ENCODE data around the gene TADA3. TPM values are rescaled to one million over a fixed set of nuclear protein-coding genes. Genes with fewer than 3 reads are reported as not detected.

The TADA3 gene
- total RNA-seq, 2 donors from 2014 or later, result 32.2 to 35.2 TPM

GRCh38 chr3:9732740-9733115 lies 59.5 kb downstream of the TADA3 start:
- H3K9me3 ChIP-seq (ENCODE audit: control insufficient read depth, low read length, poor library complexity, severe bottlenecking), result no peaks in the 10 kb centered on the region
- Mint-ChIP-seq H3K4me1 (peaks cover 37% of the 10 kb centered on the region), H3K27me3 (no peaks in the 10 kb centered on the region), H3K27ac (peak overlapping the region; percentile 87), H3K4me3 (peak overlapping the region; percentile 97), H3K36me3 (ENCODE audit: low read depth) (peaks cover 2% of the 10 kb centered on the region)
- no peak for ATAC-seq
- DNase-seq, result no peak

- Mint-ChIP-seq H3K27ac (peak overlapping the region; percentile 87), H3K4me3 (peak overlapping the region; percentile 97), H3K36me3 (ENCODE audit: low read depth) (peaks cover 2% of the 10 kb centered on the region), H3K27me3 (no peaks in the 10 kb centered on the region), H3K4me1 (peaks cover 42% of the 10 kb centered on the region)
- no peaks in the 10 kb centered on the region for H3K9me3 ChIP-seq (ENCODE audit: control insufficient read depth, low read length, poor library complexity, severe bottlenecking)
- ATAC-seq (no peak), DNase-seq (peak in 2 of 3 donors; percentile 26 to 29)
Observed at GRCh38 chr3:9732080-9732739, 60.1 kb downstream of the TADA3 start.

DNA sequence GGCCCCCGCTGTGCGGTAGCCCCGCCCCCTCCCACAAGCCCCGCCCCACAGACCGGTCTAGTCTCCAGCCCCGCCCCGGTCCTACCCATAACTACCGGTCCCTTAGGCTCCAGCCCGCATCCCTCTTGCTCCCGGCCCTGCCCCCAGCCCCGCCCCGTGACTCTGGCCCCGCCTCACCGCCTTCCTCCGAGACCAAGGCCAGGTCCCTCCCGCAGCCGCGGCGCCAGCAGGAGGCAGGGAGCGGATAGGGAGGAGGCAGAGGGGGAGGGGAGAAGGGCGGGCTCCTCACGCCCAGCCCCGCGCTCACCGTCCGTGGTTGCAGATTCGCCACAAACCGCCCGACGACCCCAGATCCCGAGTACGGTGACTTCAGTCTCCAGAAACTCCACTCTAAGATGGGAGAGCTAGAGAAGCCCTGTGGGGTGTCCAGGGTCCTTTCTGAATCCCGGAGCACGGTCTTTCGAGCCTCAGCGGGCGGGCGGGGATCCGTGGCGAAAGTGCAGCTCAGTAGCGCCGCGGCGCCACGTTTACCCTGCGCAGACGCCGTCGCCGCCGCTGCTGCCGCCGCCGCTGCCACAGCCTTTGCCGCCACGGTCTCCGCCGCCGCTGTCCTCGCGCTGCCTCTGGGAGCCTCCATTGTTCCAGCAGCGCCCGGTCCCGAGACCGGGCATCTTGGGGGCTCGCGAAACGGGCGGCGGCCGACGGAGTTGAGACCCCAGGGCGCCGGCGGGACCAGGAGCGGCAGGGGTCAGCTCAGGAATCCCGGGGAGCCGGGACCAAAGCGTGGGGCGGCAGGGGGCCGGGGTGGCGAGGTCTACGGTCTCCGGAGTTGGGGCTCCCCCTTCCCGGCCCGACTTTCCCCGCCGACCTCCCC lies 60.8 kb downstream of the TADA3 start, which contains the start of gene BRPF1:
TSS of gene BRPF1 (plus strand) at position 530 of the 874 bp plus-strand sequence. CDS start 2,406 bp downstream, outside the sequence.
- ATAC-seq (peak; percentile 92), DNase-seq (peak; percentile 95 to 100 (median 100))
- no peaks in the 10 kb centered on the region for H3K9me3 ChIP-seq (ENCODE audit: control insufficient read depth, low read length, poor library complexity, severe bottlenecking)
- Mint-ChIP-seq H3K27me3 (no peaks in the 10 kb centered on the region), H3K4me3 (peak within 1 kb of the TSS; percentile 97), H3K4me1 (peaks cover 46% of the 10 kb centered on the region), H3K36me3 (ENCODE audit: low read depth) (peaks cover 2% of the 10 kb centered on the region), H3K27ac (peak within 1 kb of the TSS; percentile 87)

DNA sequence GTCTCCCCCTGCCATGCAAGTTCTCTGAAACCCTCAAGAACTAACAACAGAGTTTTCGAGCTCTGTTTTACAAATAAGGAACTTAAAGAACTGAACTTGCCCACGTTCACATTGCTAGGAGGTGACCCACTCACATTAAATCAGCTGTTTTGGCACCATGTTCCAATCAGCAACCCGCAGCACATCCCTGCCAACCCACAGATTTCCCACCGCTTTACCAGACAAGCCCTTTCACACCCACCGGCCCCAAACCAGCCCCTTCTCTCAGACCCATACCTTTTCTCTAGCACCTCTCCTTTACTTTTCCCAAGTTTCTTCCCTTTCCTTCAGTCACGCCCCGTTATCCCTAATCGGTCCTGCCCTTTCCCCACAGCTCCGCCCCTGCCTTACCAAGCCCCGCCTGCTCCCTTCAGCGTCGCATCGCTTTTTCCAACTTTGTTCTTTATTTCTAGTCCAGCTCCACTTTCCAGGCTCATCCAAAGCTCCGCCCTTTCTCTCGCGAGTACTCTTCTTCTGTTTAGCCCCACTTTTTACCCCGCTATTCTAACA lies 61.5 kb downstream of the TADA3 start:
- Mint-ChIP-seq H3K4me3 (peak overlapping the region; percentile 97), H3K4me1 (peaks cover 44% of the 10 kb centered on the region), H3K27ac (peak overlapping the region; percentile 87), H3K36me3 (ENCODE audit: low read depth) (peaks cover 2% of the 10 kb centered on the region), H3K27me3 (no peaks in the 10 kb centered on the region)
- peak; percentile 43 for ATAC-seq
- DNase-seq, result no peak
- no peaks in the 10 kb centered on the region for H3K9me3 ChIP-seq (ENCODE audit: control insufficient read depth, low read length, poor library complexity, severe bottlenecking)

Other genes with a start within 250 kb of the TADA3 start
- not detected for gene LHFPL4, start 238.7 kb downstream of the TADA3 start, total RNA-seq
- 100 to 1,000 TPM in 1 of 2 donors, 10 to 100 TPM in 1; 79.6 to 102 TPM for gene MTMR14, start 143.0 kb downstream of the TADA3 start, total RNA-seq
- not detected for gene CPNE9, start 88.6 kb downstream of the TADA3 start, total RNA-seq
- 10 to 100 TPM; 31.8 to 41.0 TPM for gene BRPF1, start 60.7 kb downstream of the TADA3 start, total RNA-seq
- gene OGG1, start 42.5 kb downstream of the TADA3 start, total RNA-seq, result 10 to 100 TPM; 18.4 to 22.6 TPM
- gene CAMK1, start 22.5 kb downstream of the TADA3 start, total RNA-seq, result 1 to 10 TPM; 1.9 to 2.2 TPM
- 100 to 1,000 TPM; 155 to 192 TPM for gene ARPC4, start 609 bp upstream of the TADA3 start, total RNA-seq
- gene TTLL3, start 17.8 kb upstream of the TADA3 start, total RNA-seq, result 10 to 100 TPM; 87.2 to 88.7 TPM
- gene RPUSD3, start 51.5 kb upstream of the TADA3 start, total RNA-seq, result 10 to 100 TPM; 19.0 to 20.8 TPM
- not detected for gene CIDEC, start 87.8 kb upstream of the TADA3 start, total RNA-seq
- gene JAGN1, start 98.1 kb upstream of the TADA3 start, total RNA-seq, result 10 to 100 TPM; 15.4 to 17.8 TPM
- gene IL17RE, start 110.4 kb upstream of the TADA3 start, total RNA-seq, result 10 to 100 TPM; 10.1 to 12.4 TPM
- under 1 TPM; 0.47 to 0.92 TPM for gene IL17RC, start 124.6 kb upstream of the TADA3 start, total RNA-seq
- gene CRELD1, start 141.4 kb upstream of the TADA3 start, total RNA-seq, result 10 to 100 TPM; 15.5 to 20.0 TPM
- 1 to 10 TPM; 5.8 to 5.9 TPM for gene PRRT3, start 159.9 kb upstream of the TADA3 start, total RNA-seq
- 10 to 100 TPM; 41.8 to 60.6 TPM for gene EMC3, start 194.4 kb upstream of the TADA3 start, total RNA-seq
- gene FANCD2, start 234.0 kb upstream of the TADA3 start, total RNA-seq, result 10 to 100 TPM; 16.6 to 20.0 TPM

All from T-helper 17 cell (primary cell).